WTC11 (cell line): ENCODE results near the gene TEX12. TPM values are rescaled to one million over a fixed set of nuclear protein-coding genes. Genes with fewer than 3 reads are reported as not detected.

Experiments used
- ATAC-seq: fragments of 200-7000 bp; cut with Tn5 transposase; 2 replicates; pipeline ENCODE4 v1.10.0; 2021; ENCODE audit warnings: mild to moderate bottlenecking, moderate library complexity
- CTCF ChIA-PET: fragments of 300-600 bp; sonication (Branson Sonifier 250); formaldehyde crosslinking; loops from one replicate; lab custom pipeline; 2021; ENCODE audit warnings: antibody characterized with exemption; lab: Charles Lee
- POLR2A ChIA-PET: fragments of 350-600 bp; sonication (Branson Sonifier 250); formaldehyde crosslinking; loops from one replicate; lab custom pipeline; 2021; ENCODE audit warnings: antibody characterized with exemption; lab: Charles Lee
- DNase-seq: peaks from one replicate; pipeline ENCODE4 v3.0.0; 2021; ENCODE audit warnings: low spot score
- H3K27ac Mint-ChIP-seq: 2 replicates; pipeline ENCODE4 v1.8.0; 2021; ENCODE audit warnings: mixed read lengths
- H3K27me3 Mint-ChIP-seq: 2 replicates; pipeline ENCODE4 v1.8.0; 2021; ENCODE audit warnings: low read depth, mild to moderate bottlenecking, moderate library complexity, mixed read lengths
- H3K36me3 Mint-ChIP-seq: 2 replicates; pipeline ENCODE4 v1.8.0; 2021; ENCODE audit warnings: mixed read lengths
- H3K4me1 Mint-ChIP-seq: 2 replicates; pipeline ENCODE4 v1.8.0; 2022; ENCODE audit warnings: mixed read lengths
- H3K4me3 Mint-ChIP-seq: 2 replicates; pipeline ENCODE4 v1.8.0; 2021; ENCODE audit warnings: mild to moderate bottlenecking, moderate library complexity, mixed read lengths
- H3K9me3 Mint-ChIP-seq: 2 replicates; pipeline ENCODE4 v1.8.0; 2021; ENCODE audit warnings: mixed read lengths
- CDX4 ChIP-seq: fragments of 250-450 bp; sonication (Bioruptor Pico); IDR thresholded peaks from 2 replicates; pipeline ENCODE4 v1.9.0; 2021; ENCODE audit warnings: moderate library complexity, mild to moderate bottlenecking, inconsistent platforms, borderline replicate concordance
- CREB1 ChIP-seq: sonication (generic); formaldehyde crosslinking; IDR thresholded peaks from 2 replicates; pipeline ENCODE4 v1.8.0; 2023; ENCODE audit warnings: mild to moderate bottlenecking, missing genetic modification reagents
- ELF4 ChIP-seq: sonication (generic); formaldehyde crosslinking; IDR thresholded peaks from 2 replicates; pipeline ENCODE4 v1.8.1; 2022; ENCODE audit warnings: low read depth, mild to moderate bottlenecking, moderate library complexity, missing genetic modification reagents
- HMGA2 ChIP-seq: fragments of 250-450 bp; sonication (Bioruptor Pico); IDR thresholded peaks from 2 replicates; pipeline ENCODE4 v1.4.0; 2021; ENCODE audit warnings: mild to moderate bottlenecking, moderate library complexity
- HMGXB4 ChIP-seq: sonication (generic); formaldehyde crosslinking; IDR thresholded peaks from 2 replicates; pipeline ENCODE4 v1.8.1; 2023; ENCODE audit warnings: mild to moderate bottlenecking, moderate library complexity, missing genetic modification reagents
- IRF2 ChIP-seq: sonication (generic); formaldehyde crosslinking; IDR thresholded peaks from 2 replicates; pipeline ENCODE4 v1.8.0; 2022; ENCODE audit warnings: low read depth, missing genetic modification reagents, borderline replicate concordance
- MAX ChIP-seq: sonication (generic); formaldehyde crosslinking; IDR thresholded peaks from 2 replicates; pipeline ENCODE4 v1.8.0; 2022; ENCODE audit warnings: mild to moderate bottlenecking, missing genetic modification reagents
- PRDM15 ChIP-seq: sonication (generic); formaldehyde crosslinking; IDR thresholded peaks from 2 replicates; pipeline ENCODE4 v1.8.0; 2022; ENCODE audit warnings: missing genetic modification reagents
- TP53 ChIP-seq: sonication (generic); formaldehyde crosslinking; IDR thresholded peaks from 2 replicates; pipeline ENCODE4 v1.8.1; 2023; ENCODE audit warnings: mild to moderate bottlenecking, missing genetic modification reagents
- ZNF138 ChIP-seq: sonication (generic); formaldehyde crosslinking; conservative IDR thresholded peaks from 2 replicates; pipeline ENCODE4 v1.8.1; 2022; ENCODE audit warnings: mild to moderate bottlenecking, moderate library complexity, missing genetic modification reagents
- ZNF317 ChIP-seq: sonication (generic); formaldehyde crosslinking; IDR thresholded peaks from 2 replicates; pipeline ENCODE4 v1.8.1; 2023; ENCODE audit warnings: low read depth, mild to moderate bottlenecking, moderate library complexity, missing genetic modification reagents, borderline replicate concordance
- ZNF423 ChIP-seq: fragments of 250-450 bp; sonication (Bioruptor Pico); IDR thresholded peaks from 2 replicates; pipeline ENCODE4 v2.1.2; 2022; ENCODE audit warnings: mild to moderate bottlenecking, moderate library complexity
- ZNF532 ChIP-seq: fragments of 250-450 bp; sonication (Bioruptor Pico); IDR thresholded peaks from 2 replicates; pipeline ENCODE4 v1.9.0; 2021; ENCODE audit warnings: mild to moderate bottlenecking, borderline replicate concordance
- total RNA-seq: library from RNA; stranded (reverse); gene quantifications from 3 replicates; pipeline ENCODE4 v1.2.3, GENCODE V29; 2021

Gene TEX12
- total RNA-seq, 1 experiment from 2014 or later: not detected

GRCh38 chr11:112150517-112150916 is 16.7 kb upstream of the TEX12 start (continued):
- TF ChIP-seq ZNF423 (CRISPR knock-in tag): no peak

- CTCF ChIA-PET: no interaction called here
- H3K36me3 Mint-ChIP-seq: no peaks in the 10 kb centered on the region
- no peak for DNase-seq
- 0 out of 2 replicates have a peak, but pooled peaks cover 2% of the 10 kb centered on the region for H3K4me1 Mint-ChIP-seq
- H3K9me3 Mint-ChIP-seq: no peaks in the 10 kb centered on the region
- POLR2A ChIA-PET: no interaction called here
- TF ChIP-seq CDX4 (CRISPR knock-in tag): no peak
- TF ChIP-seq HMGA2 (CRISPR knock-in tag): peak; percentile 96
- no peak for ATAC-seq
- no peak overlapping the region for H3K27ac Mint-ChIP-seq
- H3K4me3 Mint-ChIP-seq: no peak overlapping the region
- no peaks in the 10 kb centered on the region for H3K27me3 Mint-ChIP-seq
Observed at GRCh38 chr11:112156153-112156955, 10.8 kb upstream of the TEX12 start.

GRCh38 chr11:112156956-112157766 is 10.0 kb upstream of the TEX12 start:
- ATAC-seq: no peak
- H3K4me3 Mint-ChIP-seq: no peak overlapping the region
- H3K27me3 Mint-ChIP-seq: no peaks in the 10 kb centered on the region
- TF ChIP-seq ZNF532 (CRISPR knock-in tag) (no peak), IRF2 (no peak), CREB1 (CRISPR knock-in tag) (no peak), MAX (CRISPR knock-in tag) (no peak)
- TF ChIP-seq, all 79 proteins: peak for 0
- ChIA-PET CTCF (no interaction called here), POLR2A (no interaction called here)
- Mint-ChIP-seq H3K36me3 (no peaks in the 10 kb centered on the region), H3K4me1 (0 out of 2 replicates have a peak, but pooled peaks cover 2% of the 10 kb centered on the region), H3K27ac (peak overlapping the region; percentile 72; the same call in 1 of the 2 replicates), H3K9me3 (no peaks in the 10 kb centered on the region)
- no peak for DNase-seq

GRCh38 chr11:112159098-112160065 is 7.8 kb upstream of the TEX12 start:
- Mint-ChIP-seq H3K4me1 (peaks cover 10% of the 10 kb centered on the region), H3K4me3 (no peak overlapping the region), H3K36me3 (no peaks in the 10 kb centered on the region), H3K9me3 (no peaks in the 10 kb centered on the region), H3K27me3 (no peaks in the 10 kb centered on the region), H3K27ac (no peak overlapping the region; the same call in 1 of the 2 replicates)
- ATAC-seq (no peak), DNase-seq (no peak)
- POLR2A ChIA-PET: no interaction called here
- CTCF ChIA-PET: interaction anchor here (0.5 to 1.0 kb wide), 2 partner anchors 16 to 121 kb away, joined by 4 read pairs; partner anchors contain the start of gene BCO2
- TF ChIP-seq TP53 (no peak), PRDM15 (CRISPR knock-in tag) (no peak), HMGXB4 (CRISPR knock-in tag) (no peak), ZNF138 (CRISPR knock-in tag) (no peak), ELF4 (CRISPR knock-in tag) (no peak), ZNF317 (CRISPR knock-in tag) (no peak)
